HepG2 (cell line): Measurements from ENCODE around the gene ADCY7. TPM values are rescaled to one million over a fixed set of nuclear protein-coding genes. Genes with fewer than 3 reads are reported as not detected.

Experiments
- ARHGAP35 ChIP-seq: sonication (generic); formaldehyde crosslinking; IDR thresholded peaks from 2 replicates; pipeline ENCODE4 v1.9.0; 2022; ENCODE audit warnings: mild to moderate bottlenecking, inconsistent platforms, moderate library complexity, missing genetic modification reagents, borderline replicate concordance
- HNRNPLL ChIP-seq: fragments of 200-400 bp; formaldehyde crosslinking; IDR thresholded peaks from 2 replicates; pipeline ENCODE4 v1.6.1; 2017; ENCODE audit warnings: mild to moderate bottlenecking, low read depth, low read length; ENCODE audit not compliant: poor library complexity, severe bottlenecking
- HOXA7 ChIP-seq: sonication (generic); formaldehyde crosslinking; IDR thresholded peaks from 2 replicates; pipeline ENCODE4 v1.8.1; 2022; ENCODE audit warnings: mild to moderate bottlenecking, missing genetic modification reagents, moderate library complexity
- NBN ChIP-seq: fragments of 450-650 bp; conservative IDR thresholded peaks from 2 replicates; pipeline ENCODE4 v1.6.1; 2017
- ONECUT2 ChIP-seq: sonication (generic); formaldehyde crosslinking; IDR thresholded peaks from 2 replicates; pipeline ENCODE4 v1.4.0; 2020; ENCODE audit warnings: missing genetic modification reagents
- PRDM4 ChIP-seq: sonication (generic); formaldehyde crosslinking; IDR thresholded peaks from 2 replicates; pipeline ENCODE4 v1.9.0; 2021; ENCODE audit warnings: missing genetic modification reagents, borderline replicate concordance
- RXRB ChIP-seq: IDR thresholded peaks from 2 replicates; pipeline ENCODE4 v1.6.1; 2016; ENCODE audit warnings: borderline replicate concordance, missing genetic modification reagents, missing compliant biosample characterization
- SOX6 ChIP-seq, 2 experiments: fragments of 450-650 bp in 1 of 2; sonication (generic) in 1 of 2; formaldehyde crosslinking in 1 of 2; IDR thresholded peaks; 2 replicates each; pipeline versions ENCODE4 v1.4.0 to v1.6.1; 2017 to 2020; ENCODE audit warnings: antibody characterized with exemption in 1 of 2, mild to moderate bottlenecking in 1 of 2, missing genetic modification reagents in 1 of 2
- ZBTB10 ChIP-seq: sonication (generic); formaldehyde crosslinking; IDR thresholded peaks from 2 replicates; pipeline ENCODE4 v1.4.0; 2020; ENCODE audit warnings: missing genetic modification reagents, borderline replicate concordance
- ZBTB26 ChIP-seq: IDR thresholded peaks from 2 replicates; pipeline ENCODE4 v1.6.1; 2016; ENCODE audit warnings: missing compliant biosample characterization, missing genetic modification reagents, borderline replicate concordance
- ZBTB42 ChIP-seq: sonication (generic); formaldehyde crosslinking; IDR thresholded peaks from 2 replicates; pipeline ENCODE4 v1.5.0; 2020; ENCODE audit warnings: mild to moderate bottlenecking, missing genetic modification reagents
- ZBTB8A ChIP-seq: sonication (generic); formaldehyde crosslinking; IDR thresholded peaks from 2 replicates; pipeline ENCODE4 v1.4.0; 2020; ENCODE audit warnings: mild to moderate bottlenecking, low read depth, missing genetic modification reagents, borderline replicate concordance
- ZC3H13 ChIP-seq: sonication (generic); formaldehyde crosslinking; IDR thresholded peaks from 2 replicates; pipeline ENCODE4 v1.8.1; 2023; ENCODE audit warnings: mild to moderate bottlenecking, missing genetic modification reagents, moderate library complexity
- ZNF121 ChIP-seq: sonication (generic); formaldehyde crosslinking; IDR thresholded peaks from 2 replicates; pipeline ENCODE4 v1.5.0; 2020; ENCODE audit warnings: mild to moderate bottlenecking, missing genetic modification reagents
- ZNF136 ChIP-seq: sonication (generic); formaldehyde crosslinking; IDR thresholded peaks from 2 replicates; pipeline ENCODE4 v1.8.1; 2022; ENCODE audit warnings: low read depth, mild to moderate bottlenecking, moderate library complexity, missing genetic modification reagents
- ZNF510 ChIP-seq: sonication (generic); formaldehyde crosslinking; IDR thresholded peaks from 2 replicates; pipeline ENCODE4 v1.4.0; 2020; ENCODE audit warnings: low read depth, mild to moderate bottlenecking, missing genetic modification reagents
- ZNF512B ChIP-seq: sonication (generic); formaldehyde crosslinking; IDR thresholded peaks from 2 replicates; pipeline ENCODE4 v1.5.1; 2020; ENCODE audit warnings: missing genetic modification reagents, mild to moderate bottlenecking, borderline replicate concordance
- ZNF782 ChIP-seq: sonication (generic); formaldehyde crosslinking; IDR thresholded peaks from 2 replicates; pipeline ENCODE4 v1.4.0; 2020; ENCODE audit warnings: missing genetic modification reagents, mild to moderate bottlenecking, borderline replicate concordance
- polyA plus RNA-seq, 8 experiments: library from polyadenylated mRNA; depleted of rRNA in 3 of 8; stranded (reverse) in 7 of 8; unstranded in 1 of 8; fragments of >200 nt; fragmentation: Illumina TruSeq in 4 of 8; extraction: Trizol in 4 of 8; gene quantifications; 2 replicates each; pipeline versions ENCODE4 v1.2.1 to v1.2.3, GENCODE V29; 2011 to 2016; ENCODE audit warnings: low read depth in 4 of 8, missing spikeins in 1 of 8, mixed read lengths in 1 of 8; ENCODE audit not compliant: insufficient read depth in 1 of 8
- total RNA-seq, 5 experiments: library from RNA; depleted of rRNA; stranded (reverse); fragments of >200 nt; fragmentation: Illumina TruSeq; extraction: Trizol; gene quantifications; 2 replicates each; pipeline ENCODE4 v1.2.3, GENCODE V29; 2016; ENCODE audit warnings: low read depth in 1 of 5

ADCY7 gene
- total and polyA plus RNA-seq, 2 of the 13 experiments (the other 11 are each of a cell fraction or from before 2014, with no cell fraction given): 2.2 to 4.3 TPM

GRCh38 chr16:50291719-50292565 is 25.6 kb downstream of the ADCY7 start (continued):
- TF ChIP-seq ZBTB26: peak; percentile 55
- 0 out of 2 replicates have a peak, but pooled peaks have one; percentile 34 for TF ChIP-seq ZNF512B (CRISPR knock-in tag)
- peak; percentile 49; the same call in 1 of the 2 replicates for TF ChIP-seq ZNF136 (CRISPR knock-in tag)
- no peak for TF ChIP-seq NBN
- TF ChIP-seq ARHGAP35 (CRISPR knock-in tag): peak; percentile 73; the same call in 1 of the 2 replicates
- no peak for TF ChIP-seq ZBTB8A (CRISPR knock-in tag)
- no peak for TF ChIP-seq SOX6 (IDR thresholded peaks at IDR 0.05)
- peak; percentile 84 for TF ChIP-seq SOX6 (CRISPR knock-in tag; IDR thresholded peaks at IDR 0.05)
- TF ChIP-seq ZC3H13: no peak
- TF ChIP-seq ZNF510 (CRISPR knock-in tag): no peak; the same call in 1 of the 2 replicates
- TF ChIP-seq ZNF121: 0 out of 2 replicates have a peak, but pooled peaks have one; percentile 25
- no peak for TF ChIP-seq ONECUT2 (CRISPR knock-in tag)
- no peak for TF ChIP-seq ZBTB42 (CRISPR knock-in tag)
- peak; percentile 39 for TF ChIP-seq HNRNPLL
- TF ChIP-seq RXRB (CRISPR knock-in tag): peak; percentile 85
- TF ChIP-seq ZNF782 (CRISPR knock-in tag): peak; percentile 43; the same call in 1 of the 2 replicates
- TF ChIP-seq HOXA7 (CRISPR knock-in tag): no peak
- TF ChIP-seq ZBTB10 (CRISPR knock-in tag): peak; percentile 96
- TF ChIP-seq PRDM4 (CRISPR knock-in tag): no peak
